WTC11 (cell line): ENCODE data around the gene ZNRF1. TPM values are rescaled to one million over a fixed set of nuclear protein-coding genes. Genes with fewer than 3 reads are reported as not detected.

Experiments
- ATAC-seq: fragments of 200-7000 bp; cut with Tn5 transposase; 2 replicates; pipeline ENCODE4 v1.10.0; 2021; ENCODE audit warnings: mild to moderate bottlenecking, moderate library complexity
- CTCF ChIA-PET: fragments of 300-600 bp; sonication (Branson Sonifier 250); formaldehyde crosslinking; loops from one replicate; lab custom pipeline; 2021; ENCODE audit warnings: antibody characterized with exemption; lab: Charles Lee
- POLR2A ChIA-PET: fragments of 350-600 bp; sonication (Branson Sonifier 250); formaldehyde crosslinking; loops from one replicate; lab custom pipeline; 2021; ENCODE audit warnings: antibody characterized with exemption; lab: Charles Lee
- DNase-seq: peaks from one replicate; pipeline ENCODE4 v3.0.0; 2021; ENCODE audit warnings: low spot score
- H3K27ac Mint-ChIP-seq: 2 replicates; pipeline ENCODE4 v1.8.0; 2021; ENCODE audit warnings: mixed read lengths
- H3K27me3 Mint-ChIP-seq: 2 replicates; pipeline ENCODE4 v1.8.0; 2021; ENCODE audit warnings: low read depth, mild to moderate bottlenecking, moderate library complexity, mixed read lengths
- H3K36me3 Mint-ChIP-seq: 2 replicates; pipeline ENCODE4 v1.8.0; 2021; ENCODE audit warnings: mixed read lengths
- H3K4me1 Mint-ChIP-seq: 2 replicates; pipeline ENCODE4 v1.8.0; 2022; ENCODE audit warnings: mixed read lengths
- H3K4me3 Mint-ChIP-seq: 2 replicates; pipeline ENCODE4 v1.8.0; 2021; ENCODE audit warnings: mild to moderate bottlenecking, moderate library complexity, mixed read lengths
- H3K9me3 Mint-ChIP-seq: 2 replicates; pipeline ENCODE4 v1.8.0; 2021; ENCODE audit warnings: mixed read lengths
- ARID4B ChIP-seq: sonication (generic); formaldehyde crosslinking; IDR thresholded peaks from 2 replicates; pipeline ENCODE4 v1.8.0; 2023; ENCODE audit warnings: missing genetic modification reagents, mild to moderate bottlenecking, borderline replicate concordance
- CREM ChIP-seq: sonication (generic); formaldehyde crosslinking; IDR thresholded peaks from 2 replicates; pipeline ENCODE4 v1.8.1; 2022; ENCODE audit warnings: mild to moderate bottlenecking, missing genetic modification reagents, moderate library complexity
- CTCF ChIP-seq: fragments of 200-600 bp; IDR thresholded peaks from 2 replicates; pipeline ENCODE4 v1.8.0; 2022; ENCODE audit warnings: antibody characterized with exemption
- EMX1 ChIP-seq: fragments of 250-450 bp; sonication (Bioruptor Pico); IDR thresholded peaks from 2 replicates; pipeline ENCODE4 v1.8.0; 2021; ENCODE audit warnings: mild to moderate bottlenecking
- ETV6 ChIP-seq: sonication (generic); formaldehyde crosslinking; IDR thresholded peaks from 2 replicates; pipeline ENCODE4 v1.8.1; 2022; ENCODE audit warnings: mild to moderate bottlenecking, missing genetic modification reagents
- NFYB ChIP-seq: sonication (generic); formaldehyde crosslinking; conservative IDR thresholded peaks from 2 replicates; pipeline ENCODE4 v1.8.0; 2022; ENCODE audit warnings: low read depth, missing genetic modification reagents
- PRDM15 ChIP-seq: sonication (generic); formaldehyde crosslinking; IDR thresholded peaks from 2 replicates; pipeline ENCODE4 v1.8.0; 2022; ENCODE audit warnings: missing genetic modification reagents
- SOX15 ChIP-seq: fragments of 250-450 bp; sonication (Bioruptor Pico); IDR thresholded peaks from 2 replicates; pipeline ENCODE4 v1.9.0; 2021; ENCODE audit warnings: mild to moderate bottlenecking
- TEAD1 ChIP-seq: sonication (generic); formaldehyde crosslinking; IDR thresholded peaks from 2 replicates; pipeline ENCODE4 v1.8.0; 2022; ENCODE audit warnings: mild to moderate bottlenecking, missing genetic modification reagents
- total RNA-seq: library from RNA; stranded (reverse); gene quantifications from 3 replicates; pipeline ENCODE4 v1.2.3, GENCODE V29; 2021

Gene ZNRF1
- total RNA-seq, 1 experiment from 2014 or later = 47.6 TPM

- DNase-seq = no peak
- Mint-ChIP-seq H3K27me3 (no peaks in the 10 kb centered on the region; the same call in 1 of the 2 replicates), H3K9me3 (peaks cover 23% of the 10 kb centered on the region), H3K4me3 (no peak overlapping the region), H3K4me1 (peaks cover 13% of the 10 kb centered on the region), H3K27ac (no peak overlapping the region), H3K36me3 (peaks cover 23% of the 10 kb centered on the region)
- ATAC-seq = peak; percentile 95
- CTCF ChIA-PET = interaction anchor here (0.5 to 2.6 kb wide), 18 partner anchors 8 to 407 kb away, joined by 3 to 31 read pairs (median 4); partner anchors contain the start of gene ZNRF1
- POLR2A ChIA-PET = no interaction called here
- TF ChIP-seq PRDM15 (CRISPR knock-in tag) (peak; percentile 62; the same call in 1 of the 2 replicates), ETV6 (no peak)
Measured at GRCh38 chr16:75130150-75130771, 131.4 kb downstream of the ZNRF1 start.

GRCh38 chr16:75131081-75131480 is 132.3 kb downstream of the ZNRF1 start:
- H3K4me3 Mint-ChIP-seq = no peak overlapping the region
- peak; percentile 36 for ATAC-seq
- POLR2A ChIA-PET = interaction anchor here (0.7 kb wide), 1 partner anchor 51 kb away, joined by 4 read pairs; no protein-coding TSS in a partner anchor

GRCh38 chr16:75138233-75138632 is 139.4 kb downstream of the ZNRF1 start:
- no peak overlapping the region for H3K27ac Mint-ChIP-seq
- ChIA-PET POLR2A (no interaction called here), CTCF (interaction anchor here (0.6 kb wide), 1 partner anchor 79 kb away, joined by 3 read pairs; no protein-coding TSS in a partner anchor)
- H3K9me3 Mint-ChIP-seq = no peaks in the 10 kb centered on the region
- no peak for ATAC-seq
- TF ChIP-seq TEAD1 (no peak), CTCF (no peak), NFYB (no peak), EMX1 (no peak), SOX15 (CRISPR knock-in tag) (no peak)
- TF ChIP-seq, all 79 proteins: peak for 0
- H3K4me1 Mint-ChIP-seq = peaks cover 9% of the 10 kb centered on the region
- no peak overlapping the region for H3K4me3 Mint-ChIP-seq
- no peaks in the 10 kb centered on the region for H3K27me3 Mint-ChIP-seq
- no peak for DNase-seq
- no peaks in the 10 kb centered on the region for H3K36me3 Mint-ChIP-seq

More at GRCh38 chr16:75131081-75131480, 132.3 kb downstream of the ZNRF1 start:
- no peak for DNase-seq
- H3K27me3 Mint-ChIP-seq = no peaks in the 10 kb centered on the region; the same call in 1 of the 2 replicates
- peaks cover 23% of the 10 kb centered on the region for H3K36me3 Mint-ChIP-seq
- CTCF ChIA-PET = interaction anchor here (0.8 to 2.6 kb wide), 14 partner anchors 9 to 408 kb away, joined by 3 to 31 read pairs (median 4); partner anchors contain the start of gene ZNRF1
- TF ChIP-seq SOX15 (CRISPR knock-in tag) (no peak), ARID4B (CRISPR knock-in tag) (no peak), CREM (CRISPR knock-in tag) (no peak)
- TF ChIP-seq, all 79 proteins: peak for 0
- Mint-ChIP-seq H3K4me1 (peaks cover 13% of the 10 kb centered on the region), H3K9me3 (peaks cover 22% of the 10 kb centered on the region), H3K27ac (no peak overlapping the region)
